ENCODE results near the gene HOXD3.

HOXD3 gene

GRCh38 chr2:176152350-176153181 is 4.5 kb upstream of the HOXD3 start:
- TF ChIP-seq USF1 (IDR thresholded peaks at IDR 0.05) (no peak), FOXM1 (IDR thresholded peaks at IDR 0.05; ENCODE audit: borderline replicate concordance, low read depth) (no peak), EGR1 (IDR thresholded peaks at IDR 0.05) (no peak), REST (IDR thresholded peaks at IDR 0.05; ENCODE audit: low read depth) (no peak), TEAD4 (IDR thresholded peaks at IDR 0.05) (no peak), NFIC (IDR thresholded peaks at IDR 0.05) (no peak), TCF12 (IDR thresholded peaks at IDR 0.05; ENCODE audit: low read depth) (no peak), CEBPB (IDR thresholded peaks at IDR 0.05) (no peak), MAX (IDR thresholded peaks at IDR 0.05) (no peak), TAF1 (IDR thresholded peaks at IDR 0.05; ENCODE audit: low read depth) (no peak), EP300 (IDR thresholded peaks at IDR 0.05; ENCODE audit: borderline replicate concordance) (no peak), YY1 (IDR thresholded peaks at IDR 0.05; ENCODE audit: low read depth) (no peak), RAD21 (IDR thresholded peaks at IDR 0.05; ENCODE audit: low read depth) (no peak), CREB1 (IDR thresholded peaks at IDR 0.05; ENCODE audit: low read depth) (no peak), ZBTB7A (IDR thresholded peaks at IDR 0.05; ENCODE audit: low read depth) (no peak)

GRCh38 chr2:176154576-176155252 is 2.4 kb upstream of the HOXD3 start:
- TF ChIP-seq YY1 (IDR thresholded peaks at IDR 0.05; ENCODE audit: low read depth) = no peak
- no peak for TF ChIP-seq REST (IDR thresholded peaks at IDR 0.05; ENCODE audit: low read depth)
- TF ChIP-seq EGR1 (IDR thresholded peaks at IDR 0.05) = no peak
- TF ChIP-seq NFIC (IDR thresholded peaks at IDR 0.05) = no peak
- TF ChIP-seq MAX (IDR thresholded peaks at IDR 0.05) = no peak
- no peak for TF ChIP-seq TCF12 (IDR thresholded peaks at IDR 0.05; ENCODE audit: low read depth)
- no peak for TF ChIP-seq TEAD4 (IDR thresholded peaks at IDR 0.05)
- TF ChIP-seq ZBTB7A (IDR thresholded peaks at IDR 0.05; ENCODE audit: low read depth) = no peak
- no peak for TF ChIP-seq USF1 (IDR thresholded peaks at IDR 0.05)
- TF ChIP-seq CEBPB (IDR thresholded peaks at IDR 0.05) = no peak
- TF ChIP-seq EP300 (IDR thresholded peaks at IDR 0.05; ENCODE audit: borderline replicate concordance) = no peak
- no peak for TF ChIP-seq FOXM1 (IDR thresholded peaks at IDR 0.05; ENCODE audit: borderline replicate concordance, low read depth)
- no peak for TF ChIP-seq CREB1 (IDR thresholded peaks at IDR 0.05; ENCODE audit: low read depth)
- TF ChIP-seq TAF1 (IDR thresholded peaks at IDR 0.05; ENCODE audit: low read depth) = no peak
- TF ChIP-seq RAD21 (IDR thresholded peaks at IDR 0.05; ENCODE audit: low read depth) = no peak

- TF ChIP-seq ZBTB7A (IDR thresholded peaks at IDR 0.05; ENCODE audit: low read depth) (no peak), CEBPB (IDR thresholded peaks at IDR 0.05) (no peak), USF1 (IDR thresholded peaks at IDR 0.05) (no peak), YY1 (IDR thresholded peaks at IDR 0.05; ENCODE audit: low read depth) (no peak), TEAD4 (IDR thresholded peaks at IDR 0.05) (no peak), RAD21 (IDR thresholded peaks at IDR 0.05; ENCODE audit: low read depth) (no peak)
These were observed 1.6 kb upstream of the HOXD3 start for GRCh38 chr2:176155356-176156044.

GRCh38 chr2:176156301-176156806 is 753 bp upstream of the HOXD3 start:
- TF ChIP-seq USF1 (IDR thresholded peaks at IDR 0.05) (no peak), CEBPB (IDR thresholded peaks at IDR 0.05) (no peak), REST (IDR thresholded peaks at IDR 0.05; ENCODE audit: low read depth) (no peak), NFIC (IDR thresholded peaks at IDR 0.05) (no peak), RAD21 (IDR thresholded peaks at IDR 0.05; ENCODE audit: low read depth) (no peak), EP300 (IDR thresholded peaks at IDR 0.05; ENCODE audit: borderline replicate concordance) (no peak), YY1 (IDR thresholded peaks at IDR 0.05; ENCODE audit: low read depth) (no peak), MAX (IDR thresholded peaks at IDR 0.05) (no peak), CREB1 (IDR thresholded peaks at IDR 0.05; ENCODE audit: low read depth) (no peak), EGR1 (IDR thresholded peaks at IDR 0.05) (no peak), TCF12 (IDR thresholded peaks at IDR 0.05; ENCODE audit: low read depth) (no peak)
